Right lung (tissue), 5 donors: ENCODE data around the gene SEMA3E. TPM values are rescaled to one million over a fixed set of nuclear protein-coding genes. Genes with fewer than 3 reads are reported as not detected.
A peak's percentile ranks its signal among the peaks of the same experiment; 100 is the strongest.
"Not testable (repeated sequence)": the region's sequence is repeated elsewhere in the genome, so short reads cannot be mapped to it uniquely, and the experiment has no call there.

Experiments
- DNase-seq, 2 donors: peaks; one replicate each; pipeline ENCODE4 v3.0.0-alpha.2; 2013
- polyA plus RNA-seq, 5 donors: library from polyadenylated mRNA; unstranded; fragments of 120-200 nt; gene quantifications; one replicate each; pipeline versions ENCODE4 v1.2.1 to v1.2.3, GENCODE V29; 2013; ENCODE audit warnings: inconsistent platforms in 1 of 5, low replicate concordance in 1 of 5; ENCODE audit not compliant: insufficient read length in 5 of 5, insufficient read depth in 1 of 5

The SEMA3E gene
- polyA plus RNA-seq, 5 donors: 12.2 to 36.3 (median 28.7) TPM

DNA sequence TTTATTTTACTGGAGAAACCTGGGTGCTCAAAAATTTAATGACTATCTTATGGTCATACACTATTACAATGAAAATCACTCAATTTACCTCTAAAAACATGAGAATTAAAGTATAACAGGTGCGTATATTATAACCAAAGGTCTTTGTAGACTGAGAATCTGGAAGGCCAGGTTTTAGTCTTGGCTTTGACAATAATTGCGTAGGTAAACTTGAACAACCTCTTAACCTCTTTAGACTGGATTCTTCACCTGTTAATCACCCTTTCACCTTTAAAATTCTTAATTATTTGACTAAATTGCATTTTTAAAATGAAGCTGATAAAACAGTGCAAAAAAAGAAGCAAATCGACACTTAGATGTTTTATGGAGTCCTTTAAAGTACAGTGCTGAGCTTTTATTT, 156.1 kb downstream of the SEMA3E start:
- no peak for DNase-seq

DNA sequence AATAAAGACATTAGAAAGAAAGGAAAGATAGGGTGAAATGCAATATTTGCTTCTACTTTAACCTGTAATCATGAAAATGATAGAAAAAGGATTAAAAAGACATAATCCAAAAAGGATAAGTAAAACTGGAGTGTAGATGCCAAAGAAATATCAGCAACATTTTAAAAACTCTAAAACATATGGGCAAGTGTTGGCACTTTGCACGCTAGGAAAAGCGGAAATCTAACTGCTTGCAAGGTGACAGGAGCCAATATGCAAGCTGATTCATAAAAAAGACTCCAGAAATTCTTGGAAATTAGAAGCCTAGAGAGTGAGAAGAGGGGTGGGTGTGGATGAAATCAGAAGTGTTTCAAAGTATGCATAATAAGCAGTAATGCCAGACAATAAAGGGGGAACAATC, 161.1 kb downstream of the SEMA3E start:
- DNase-seq: no peak

DNA sequence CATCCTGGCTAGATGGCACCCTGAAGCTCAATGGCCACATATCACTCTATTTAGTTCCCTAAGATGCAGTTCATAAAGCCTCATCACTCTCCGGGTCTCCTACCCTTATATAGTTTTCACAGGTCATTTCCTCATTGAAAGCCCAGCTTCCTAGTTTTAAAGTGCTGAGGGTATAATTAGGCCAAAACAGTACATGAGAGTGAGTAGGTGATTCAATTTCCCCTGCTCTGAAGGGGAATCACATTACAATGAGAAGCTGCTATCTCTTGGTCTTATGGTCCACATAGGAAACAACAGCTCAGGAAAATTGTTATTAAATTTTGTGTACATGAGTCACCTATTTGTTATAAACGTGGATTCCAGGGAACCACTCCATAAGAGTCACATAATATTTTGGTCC, 162.0 kb downstream of the SEMA3E start:
- DNase-seq: no peak

DNA sequence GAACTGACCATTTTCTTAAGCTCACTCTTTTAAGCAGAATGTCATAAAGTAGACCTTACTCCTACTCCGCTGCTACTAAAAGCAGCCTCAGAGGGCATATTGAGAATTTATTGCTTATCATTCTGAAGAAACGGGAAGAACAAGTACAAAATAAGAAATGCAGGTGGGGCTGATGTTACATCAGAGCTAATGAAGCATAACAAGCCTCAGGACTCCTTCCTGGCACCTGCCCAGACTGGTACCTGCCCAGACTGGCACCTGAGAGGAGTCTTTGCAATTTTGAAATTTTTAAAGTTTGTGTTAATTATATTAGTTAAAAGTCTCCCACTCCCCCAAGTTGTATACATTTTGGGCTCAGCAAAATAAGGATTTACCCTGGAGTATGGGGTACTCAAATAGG, 162.4 kb downstream of the SEMA3E start:
- no peak for DNase-seq

DNA sequence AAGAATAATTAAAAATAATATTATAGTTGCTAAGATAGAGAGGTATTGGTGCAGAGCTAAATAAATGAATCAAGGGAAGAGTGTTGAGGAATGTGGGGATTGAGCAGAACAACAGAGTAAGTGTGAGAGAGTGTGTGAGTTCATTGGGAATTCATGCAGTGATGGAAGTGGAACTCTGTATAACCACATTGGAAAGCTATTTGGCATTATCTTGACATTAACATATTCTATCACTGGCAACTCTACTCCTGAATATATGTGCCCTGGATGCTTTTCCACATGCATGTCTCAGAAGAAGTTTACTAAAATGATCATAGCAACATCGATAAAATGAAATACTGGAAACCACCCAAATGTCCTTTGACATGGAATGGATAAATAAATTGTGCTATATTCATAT, 164.1 kb downstream of the SEMA3E start:
- DNase-seq: no peak

DNA sequence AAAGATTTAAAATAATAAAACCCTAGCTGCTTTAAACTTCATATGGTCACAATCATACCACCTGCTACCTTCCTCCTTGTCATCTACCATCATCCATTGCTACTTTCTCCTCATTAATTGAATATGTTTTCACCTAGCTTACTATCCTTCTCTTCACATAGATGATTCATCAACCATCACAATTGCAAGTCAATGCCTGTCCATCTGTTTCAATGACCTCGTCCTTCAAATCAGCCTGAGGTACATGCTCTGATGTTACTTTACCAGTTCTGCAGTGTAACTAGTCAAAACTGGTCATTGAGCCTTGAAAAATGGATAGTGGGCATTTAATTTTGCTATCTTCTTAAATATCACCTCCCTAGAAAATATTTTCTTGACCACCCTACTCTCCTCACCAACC, 164.7 kb downstream of the SEMA3E start:
- no peak for DNase-seq

DNA sequence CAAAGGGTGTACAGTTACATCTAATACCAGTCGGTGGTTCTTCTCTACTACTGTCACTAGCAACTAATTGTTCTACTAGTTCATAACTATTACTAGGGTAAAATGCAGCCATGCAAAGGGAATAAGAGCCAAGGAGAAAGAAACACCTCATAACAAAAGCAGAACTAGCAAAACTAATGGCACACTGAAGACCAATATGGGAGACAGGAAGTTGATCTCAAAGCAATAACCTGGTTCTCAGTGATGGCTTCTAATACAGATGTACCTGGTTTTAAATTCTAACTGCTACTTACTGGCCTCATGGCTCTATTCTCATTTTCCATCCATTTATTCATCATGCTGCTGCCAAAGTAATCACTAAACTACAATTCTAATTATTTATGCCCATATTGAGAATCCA, 170.3 kb downstream of the SEMA3E start:
- DNase-seq: no peak

DNA sequence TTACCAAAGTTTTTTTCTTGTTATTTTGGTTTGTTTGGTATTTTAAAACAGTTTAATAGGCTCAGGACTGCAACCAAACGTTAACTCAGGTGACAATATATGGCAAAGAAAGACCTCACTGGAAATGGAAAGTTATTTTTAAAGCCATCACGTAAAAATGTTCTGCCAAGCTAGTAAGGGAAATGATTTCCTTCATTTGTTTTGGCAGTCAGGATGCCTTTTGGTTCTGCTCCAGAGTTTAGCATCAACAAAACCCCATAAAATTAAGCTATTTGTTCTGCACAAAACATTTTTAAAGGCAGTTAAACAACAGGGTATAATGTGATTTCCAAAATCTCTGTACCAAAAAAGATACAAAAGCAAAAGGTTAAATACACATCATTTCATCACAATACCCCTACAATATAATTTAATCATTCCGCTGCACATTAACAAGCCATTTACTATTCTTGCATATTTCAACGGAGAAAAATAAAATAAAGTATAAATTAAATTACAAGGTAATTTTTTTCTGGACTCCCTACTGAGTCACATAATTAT, 172.4 kb downstream of the SEMA3E start:
- peak in 1 of 2 donors; percentile 8 for DNase-seq

DNA sequence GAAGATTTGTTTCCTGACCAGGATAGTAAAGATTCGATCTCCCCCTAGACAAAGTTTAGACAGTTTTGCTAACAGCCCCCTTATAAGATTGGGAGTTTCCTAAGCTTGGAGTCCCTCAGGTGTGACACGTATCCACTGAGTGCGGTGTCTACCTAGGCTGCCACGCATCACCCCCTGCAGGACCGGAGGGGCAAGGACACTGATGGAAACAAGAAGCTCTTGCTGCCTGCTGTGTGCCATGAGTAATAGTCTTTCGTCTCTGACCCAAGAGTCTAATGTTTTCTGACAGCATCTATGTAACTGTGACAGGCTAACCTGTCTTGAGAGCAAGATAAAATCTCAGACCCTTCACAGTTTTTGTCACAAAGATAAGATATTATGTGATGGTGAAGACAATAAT, 173.5 kb downstream of the SEMA3E start:
- no peak for DNase-seq

DNA sequence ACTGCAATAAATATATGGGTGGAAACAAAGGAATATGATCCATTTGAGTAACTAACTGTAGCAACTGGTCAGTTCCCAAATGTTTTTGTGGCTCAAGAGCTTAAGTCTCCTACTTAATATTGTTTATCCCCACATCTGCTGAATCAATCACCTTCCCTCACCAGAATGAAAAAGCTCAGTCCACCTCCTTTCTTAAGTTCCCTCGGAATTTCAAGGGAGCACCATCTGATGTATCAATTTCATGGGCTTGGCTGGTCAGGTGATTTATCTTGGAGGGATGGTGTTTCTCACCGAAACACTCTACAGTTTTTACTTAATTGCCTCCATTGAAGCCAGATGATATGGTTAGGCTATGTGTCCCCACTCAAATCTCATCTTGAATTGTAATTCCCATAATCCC, 176.6 kb downstream of the SEMA3E start:
- DNase-seq: no peak

DNA sequence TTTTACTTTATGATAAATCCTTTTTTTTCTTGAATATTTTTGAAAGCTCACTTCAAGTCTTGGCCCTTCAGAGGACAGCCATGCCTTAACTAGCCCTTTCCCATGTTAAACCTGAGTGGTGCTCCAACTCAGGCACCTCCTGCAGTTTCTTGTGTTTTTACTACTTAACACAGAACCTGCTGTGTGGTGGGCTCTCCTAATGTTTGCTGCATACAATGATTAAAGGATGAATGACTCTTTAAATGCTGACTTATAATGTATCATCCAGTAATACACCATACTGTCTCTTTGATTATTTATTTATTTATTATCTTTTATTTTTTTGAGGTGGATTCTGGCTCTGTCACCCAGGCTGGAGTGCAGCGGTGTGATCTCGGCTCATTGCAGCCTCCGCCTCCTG, 179.4 kb downstream of the SEMA3E start:
- no peak for DNase-seq

DNA sequence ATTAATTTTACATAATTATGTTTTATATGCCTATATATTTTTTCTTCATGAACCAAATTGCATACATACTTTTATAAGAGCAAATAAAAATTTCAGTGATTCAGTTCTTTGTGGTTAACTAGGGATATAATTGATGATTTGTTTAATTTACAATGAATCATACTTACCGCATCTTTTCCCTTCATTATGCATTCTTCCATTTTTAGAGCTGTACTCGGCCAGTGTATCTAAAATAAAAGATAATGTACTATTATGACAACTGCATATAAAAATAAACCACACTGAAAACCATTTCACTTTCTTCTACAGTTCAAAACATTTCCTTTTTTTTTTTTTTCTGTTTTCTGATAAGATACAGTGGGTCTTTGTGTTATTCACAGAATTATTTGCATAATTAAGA, 179.9 kb downstream of the SEMA3E start:
- DNase-seq: no peak

DNA sequence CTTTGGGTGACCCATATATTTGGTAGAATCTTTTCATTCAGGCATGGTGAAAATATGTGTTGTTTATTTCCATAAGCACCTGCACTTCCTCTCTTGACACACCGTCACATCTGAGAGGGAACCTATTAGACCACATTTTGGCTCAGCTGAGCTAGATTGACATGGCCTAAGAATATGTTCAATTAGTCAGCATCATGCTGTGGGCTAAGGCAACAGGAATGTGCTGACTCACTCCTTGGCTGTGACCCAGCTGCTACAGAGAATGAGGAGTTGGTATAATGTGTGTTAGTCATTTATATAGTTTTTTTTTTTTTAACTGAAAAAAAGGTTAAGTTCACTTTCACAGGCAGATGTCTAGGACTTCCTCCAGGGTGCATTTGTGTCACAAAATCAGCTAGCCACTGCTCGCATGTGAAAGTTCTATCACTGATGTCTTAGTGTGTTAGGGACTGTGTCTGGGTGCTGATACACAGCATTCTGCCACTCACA, 180.6 kb downstream of the SEMA3E start:
- peak; percentile 48 to 54 for DNase-seq

DNA sequence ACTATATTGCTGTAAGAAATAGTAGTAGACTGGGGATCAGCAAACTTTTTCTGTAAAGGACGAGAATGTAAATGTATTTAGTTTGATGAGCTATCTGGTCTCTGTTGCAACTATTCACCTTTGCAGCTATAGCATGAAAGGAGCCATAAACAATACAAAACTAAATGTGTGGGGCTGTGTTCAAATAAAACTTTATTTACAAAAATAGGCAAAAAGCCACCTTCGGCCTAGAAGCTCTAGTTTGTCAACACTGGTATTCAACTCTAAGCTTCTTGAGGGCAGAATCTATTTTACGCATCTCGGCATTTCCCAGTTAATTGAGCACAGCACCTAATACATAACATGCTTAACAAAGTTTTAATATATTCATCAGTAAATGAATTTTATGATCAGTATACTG, 181.4 kb downstream of the SEMA3E start:
- no peak for DNase-seq

DNA sequence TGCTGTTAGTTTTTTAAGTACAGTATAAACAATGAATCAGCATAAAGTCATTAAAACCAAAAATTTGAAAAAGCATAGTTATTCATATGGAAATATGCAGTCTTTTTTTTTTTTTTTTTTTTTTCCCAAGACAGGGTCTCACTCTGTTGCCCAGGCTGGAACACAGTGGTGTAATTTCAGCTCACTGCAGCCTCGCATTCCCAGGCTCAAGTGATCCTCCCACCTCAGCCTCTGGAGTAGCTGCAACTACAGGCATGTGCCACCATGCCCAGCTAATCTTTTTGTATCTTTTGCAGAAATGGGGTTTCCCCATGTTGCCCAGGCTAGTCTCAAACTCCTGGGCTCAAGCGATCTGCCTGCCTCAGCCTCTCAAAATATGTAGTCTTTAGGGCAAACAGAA, 182.0 kb downstream of the SEMA3E start:
- DNase-seq: no peak

DNA sequence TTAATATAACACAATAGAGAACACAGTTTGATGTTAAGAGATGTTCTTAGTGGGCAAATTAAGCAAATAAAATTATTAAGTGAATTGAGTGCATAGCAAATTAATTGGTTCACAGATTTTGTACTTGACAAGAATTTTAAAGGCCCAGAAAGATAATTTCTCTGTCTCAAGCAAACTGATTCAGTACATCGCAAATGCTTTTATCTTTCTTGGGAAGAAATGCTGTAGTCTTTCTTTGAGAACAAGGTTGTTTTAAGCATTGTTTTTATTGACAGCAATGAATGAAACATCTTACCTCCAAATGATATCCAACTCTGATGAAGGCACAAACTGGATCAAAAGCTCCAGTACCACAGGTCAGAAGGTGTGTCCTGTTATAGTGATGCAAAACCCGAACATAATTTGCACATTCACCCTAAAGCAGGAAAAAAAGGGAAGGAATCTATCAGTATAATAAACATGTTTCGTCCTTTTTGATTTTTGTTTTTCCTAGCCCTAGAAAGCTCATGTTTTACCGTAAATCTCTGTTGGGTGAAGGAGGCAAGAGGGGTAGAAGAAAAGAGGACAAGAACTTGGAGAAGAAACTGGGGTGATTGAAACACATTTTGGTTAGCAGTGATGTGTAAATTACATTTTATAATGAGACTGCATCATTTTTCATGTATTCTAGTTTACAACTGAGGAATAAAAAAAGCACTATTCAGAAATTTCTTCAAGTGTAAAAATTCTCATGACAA, 182.6 kb downstream of the SEMA3E start:
- no peak for DNase-seq

DNA sequence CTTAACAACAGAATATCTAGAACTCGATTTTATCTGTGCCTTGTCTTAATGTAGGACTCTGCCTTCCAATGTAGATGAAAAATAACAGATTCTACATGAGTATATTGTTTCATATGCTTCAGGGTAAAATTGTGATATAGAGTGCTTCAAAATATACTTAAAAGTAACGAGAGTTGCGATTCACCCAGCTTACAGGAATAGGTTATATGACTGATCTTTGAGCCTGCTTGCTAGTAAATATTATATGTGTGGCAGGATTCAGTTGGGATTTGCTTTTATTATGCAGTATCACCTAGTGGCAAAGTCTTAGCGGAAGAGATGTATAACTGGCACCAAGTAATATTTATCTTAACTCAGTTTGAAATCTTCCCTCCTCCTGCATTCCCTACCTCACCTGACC, 183.3 kb downstream of the SEMA3E start:
- no peak for DNase-seq

DNA sequence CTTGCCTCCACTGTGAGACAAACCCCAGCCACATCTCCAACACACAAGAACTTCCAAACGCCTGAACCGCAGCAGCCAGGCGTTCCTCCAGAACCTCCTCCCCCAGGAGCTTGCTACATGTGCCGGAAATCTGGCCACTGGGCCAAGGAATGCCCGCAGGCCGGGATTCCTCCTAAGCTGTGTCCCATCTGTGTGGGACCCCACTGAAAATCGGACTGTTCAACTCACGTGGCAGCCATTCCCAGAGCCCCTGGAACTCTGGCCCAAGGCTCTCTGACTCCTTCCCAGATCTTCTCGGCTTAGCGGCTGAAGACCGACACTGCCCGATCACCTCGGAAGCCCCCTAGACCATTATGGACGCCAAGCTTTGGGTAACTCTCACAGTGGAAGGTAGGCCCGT, 187.1 kb downstream of the SEMA3E start:
- DNase-seq: not testable (repeated sequence)

DNA sequence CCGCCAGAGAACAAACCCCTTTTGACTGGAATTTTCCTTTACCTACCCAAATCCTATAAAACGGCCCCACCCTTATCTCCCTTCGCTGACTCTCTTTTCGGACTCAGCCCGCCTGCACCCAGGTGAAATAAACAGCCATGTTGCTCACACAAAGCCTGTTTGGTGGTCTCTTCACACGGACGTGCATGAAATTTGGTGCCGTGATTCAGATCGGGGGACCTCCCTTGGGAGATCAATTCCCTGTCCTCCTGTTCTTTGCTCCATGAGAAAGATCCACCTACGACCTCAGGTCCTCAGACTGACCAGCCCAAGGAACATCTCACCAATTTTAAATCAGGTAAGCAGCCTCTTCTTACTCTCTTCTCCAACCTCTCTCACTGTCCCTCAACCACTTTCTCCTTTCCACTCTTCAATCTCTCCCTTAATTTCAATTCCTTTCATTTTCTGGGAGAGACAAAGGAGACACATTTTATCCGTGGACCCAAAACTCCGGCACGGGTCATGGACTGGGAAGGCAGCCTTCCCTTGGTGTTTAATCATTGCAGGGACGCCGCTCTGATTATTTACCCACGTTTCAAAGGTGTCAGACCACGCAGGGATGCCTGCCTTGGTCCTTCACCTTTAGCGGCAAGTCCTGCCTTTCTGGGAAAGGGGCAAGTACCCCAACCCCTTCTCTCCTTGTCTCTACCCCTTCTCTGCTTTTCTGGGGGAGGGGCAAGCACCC, 188.8 kb downstream of the SEMA3E start:
- not testable (repeated sequence) for DNase-seq

DNA sequence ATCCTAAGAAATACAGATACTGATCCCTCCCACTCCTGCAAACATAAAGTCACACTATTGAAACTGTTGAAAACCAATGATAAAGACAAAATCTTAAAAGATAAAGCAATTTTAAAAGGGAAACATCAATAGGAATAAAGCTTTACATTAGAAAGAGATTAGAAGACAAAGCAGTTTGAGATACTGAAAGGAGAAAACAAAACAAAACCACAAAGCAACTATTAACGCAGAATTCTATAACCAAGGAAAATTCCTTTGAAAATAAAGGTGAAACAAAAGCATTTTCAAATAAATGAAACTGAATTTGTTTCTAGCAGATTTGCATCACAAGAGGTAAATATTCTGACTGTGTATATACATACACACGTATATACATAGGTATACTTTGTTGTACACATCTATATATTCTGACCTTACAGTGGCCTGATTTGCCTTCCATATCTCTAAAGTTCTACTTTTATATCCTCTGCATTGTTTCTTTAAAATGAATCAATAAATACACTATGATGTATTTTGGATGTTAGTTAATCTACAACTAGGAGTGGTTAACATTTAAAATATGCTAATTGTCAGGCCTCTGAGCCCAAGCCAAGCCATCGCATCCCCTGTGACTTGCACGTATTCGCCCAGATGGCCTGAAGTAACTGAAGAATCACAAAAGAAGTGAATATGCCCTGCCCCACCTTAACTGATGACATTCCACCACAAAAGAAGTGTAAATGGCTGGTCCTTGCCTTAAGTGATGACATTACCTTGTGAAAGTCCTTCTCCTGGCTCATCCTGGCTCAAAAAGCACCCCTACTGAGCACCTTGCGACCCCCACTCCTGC, 189.6 kb downstream of the SEMA3E start:
- DNase-seq: not testable (repeated sequence)

DNA sequence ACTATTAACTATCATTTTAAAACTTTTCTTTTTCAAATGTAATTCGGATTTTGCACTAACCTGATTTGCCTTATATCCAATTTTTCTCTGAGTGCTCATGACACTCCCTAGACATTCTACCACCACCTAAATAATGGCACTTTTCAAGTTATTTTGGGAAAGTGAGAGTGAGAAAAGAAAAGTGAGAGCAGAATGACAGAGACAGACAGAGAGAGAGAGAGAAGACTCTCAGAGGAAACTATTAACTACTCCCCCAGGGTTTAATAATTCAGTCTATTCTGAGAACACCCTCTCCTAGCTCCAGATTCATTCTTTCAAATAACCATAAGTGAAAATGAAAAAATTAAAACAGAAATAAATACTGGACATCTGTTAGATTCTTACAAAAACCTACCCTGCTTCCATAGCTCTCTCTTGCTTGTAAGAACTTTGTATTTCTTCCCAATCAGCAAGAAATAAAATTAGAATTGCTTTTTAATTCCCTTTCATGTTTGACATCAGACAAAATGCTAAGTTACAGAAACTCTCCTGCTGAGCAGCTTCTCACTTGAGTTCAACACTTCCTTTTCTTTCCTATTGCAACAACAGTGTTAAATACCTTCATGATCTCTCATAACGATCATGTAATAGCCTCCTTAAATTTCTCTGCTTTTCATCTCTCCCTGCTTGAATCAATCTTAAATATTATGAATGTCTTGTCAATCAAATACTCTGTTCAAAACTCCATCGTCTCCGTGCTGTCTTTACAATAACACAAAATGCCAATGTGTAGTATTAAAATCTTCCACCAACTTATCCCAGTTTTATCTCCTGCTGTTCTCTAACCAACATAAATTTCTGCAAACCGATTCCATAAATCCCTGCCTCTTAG, 191.7 kb downstream of the SEMA3E start:
- DNase-seq: no peak
